Stomach (tissue), 9 donors: Measurements from ENCODE around the gene MMP1. TPM values are rescaled to one million over a fixed set of nuclear protein-coding genes. Genes with fewer than 3 reads are reported as not detected.

ENCODE experiments used
- DNase-seq, 2 donors: peaks; one replicate each; pipeline versions ENCODE4 v3.0.0 to v3.0.0-alpha.2; 2013 to 2019
- H3K27ac ChIP-seq, 5 donors: fragments of 200-600 bp in 4 of 5; sonication (generic) in 4 of 5; one replicate each; pipeline ENCODE4 v1.5.1; 2013 to 2019; ENCODE audit warnings: mild to moderate bottlenecking in 1 of 5, moderate library complexity in 1 of 5
- H3K27me3 ChIP-seq, 3 donors: fragments of 200-600 bp; sonication (generic); one replicate each; pipeline ENCODE4 v1.5.1; 2017 to 2019; ENCODE audit warnings: mixed run types in 1 of 3
- H3K36me3 ChIP-seq, 4 donors: fragments of 200-600 bp; sonication (generic); 1 replicate in 3 of 4; 2 replicates in 1 of 4; pipeline ENCODE4 v1.5.1; 2016 to 2019
- H3K4me1 ChIP-seq, 4 donors: fragments of 200-600 bp; sonication (generic); one replicate each; pipeline ENCODE4 v1.5.1; 2016 to 2019
- H3K4me3 ChIP-seq, 4 donors: fragments of 200-600 bp; sonication (generic) in 3 of 4; one replicate each; pipeline ENCODE4 v1.5.1; 2016 to 2019; ENCODE audit warnings: mild to moderate bottlenecking in 1 of 4
- H3K9me3 ChIP-seq, 4 donors: fragments of 200-600 bp; sonication (generic); one replicate each; pipeline ENCODE4 v1.5.1; 2016 to 2019
- CTCF ChIP-seq, 7 experiments: fragments of 450-650 bp in 4 of 7; fragments of 200-600 bp in 3 of 7; sonication (generic) in 3 of 7; IDR thresholded peaks; one replicate each; pipeline ENCODE4 v1.5.1; 2016 to 2019; ENCODE audit warnings: antibody characterized with exemption in 7 of 7, control low read depth in 2 of 7, mild to moderate bottlenecking in 1 of 7
- EP300 ChIP-seq: sonication (generic); formaldehyde crosslinking; IDR thresholded peaks from one replicate; pipeline ENCODE4 v1.6.1; 2017; ENCODE audit warnings: antibody characterized with exemption
- POLR2A ChIP-seq, 4 donors: fragments of 450-650 bp; IDR thresholded peaks; one replicate each; pipeline ENCODE4 v1.6.1; 2016; ENCODE audit warnings: antibody characterized with exemption in 4 of 4, control low read depth in 2 of 4, mild to moderate bottlenecking in 1 of 4, moderate library complexity in 1 of 4
- POLR2AphosphoS5 ChIP-seq, 3 donors: sonication (generic); formaldehyde crosslinking; IDR thresholded peaks; one replicate each; pipeline ENCODE4 v1.6.1; 2016; ENCODE audit warnings: antibody characterized with exemption in 3 of 3
- WGBS, 5 donors: extraction: QIAGEN DNeasy Blood & Tissue Kit in 3 of 5; methylation state at CpG; one replicate each; pipeline versions ENCODE4 v1.1.5 to v1.1.7; 2013 to 2018; 5-methylcytosine and 5-hydroxymethylcytosine counted together
- intact Hi-C: fragments of 100-400 bp; cut with DNase I; formaldehyde crosslinking; loops from one replicate; pipeline ENCODE4 v1.15.1; 2023; ENCODE audit warnings: low total_unique reads
- polyA plus RNA-seq, 3 donors: library from polyadenylated mRNA; stranded (reverse); fragments of 200-250 nt; gene quantifications; one replicate each; pipeline ENCODE4 v1.2.3, GENCODE V29; 2013
- total RNA-seq, 5 donors: library from RNA; depleted of rRNA; stranded (reverse); fragments of >200 nt; gene quantifications; one replicate each; pipeline versions ENCODE4 v1.1.0 to v1.2.3, GENCODE V29; 2014 to 2016
- donor health status: healthy with polysubstance abuse.
- donor health status: Bipolar disorder and iron deficiency.
- donor health status: healthy.

Gene MMP1
- total and polyA plus RNA-seq, 8 donors, result 0.89 to 127 (median 7.5) TPM; not detected in 2

DNA sequence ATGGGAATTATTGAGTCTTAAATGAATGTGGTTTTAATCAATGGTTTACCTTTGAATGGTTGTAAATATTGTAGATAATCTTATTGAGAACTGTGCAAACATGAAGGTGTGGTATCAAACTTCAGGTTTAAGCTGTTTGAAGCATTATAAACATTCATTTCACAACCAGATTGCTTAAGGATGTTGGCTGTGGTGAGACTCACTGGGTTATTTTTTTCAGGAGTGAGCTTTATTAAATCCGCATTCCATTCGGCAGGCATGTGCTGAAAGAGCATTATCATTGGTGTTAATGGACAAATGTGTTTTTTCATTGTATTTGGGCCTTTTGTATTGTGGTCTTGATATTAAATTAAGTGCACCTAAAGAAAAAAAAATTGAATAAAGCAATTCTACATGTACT lies 35.8 kb upstream of the MMP1 start:
- no peaks in the 10 kb centered on the region for H3K9me3 ChIP-seq
- H3K27me3 ChIP-seq, result no peaks in the 10 kb centered on the region
- DNase-seq, result no peak
- no peaks in the 10 kb centered on the region for H3K36me3 ChIP-seq
- no peak for TF ChIP-seq EP300
- peak in 1 of 3 donors; percentile 11 for TF ChIP-seq POLR2AphosphoS5 (IDR thresholded peaks at IDR 0.05)
- intact Hi-C loops, result no loop called here
- H3K27ac ChIP-seq, result no peak overlapping the region
- peaks cover 0 to 34% (median 10%) of the 10 kb centered on the region in 4 donors for H3K4me1 ChIP-seq
- no peak overlapping the region for H3K4me3 ChIP-seq
- WGBS, 5 donors, result 32 to 62% (median 48%) methylated on average over 2 of the region's 2 CpGs

GRCh38 chr11:102832612-102833011 lies 34.7 kb upstream of the MMP1 start:
- Histone ChIP-seq H3K27me3 (no peaks in the 10 kb centered on the region), H3K36me3 (no peaks in the 10 kb centered on the region), H3K9me3 (no peaks in the 10 kb centered on the region), H3K4me1 (peaks cover 0 to 34% (median 10%) of the 10 kb centered on the region in 4 donors), H3K27ac (no peak overlapping the region), H3K4me3 (no peak overlapping the region)
- intact Hi-C loops, result no loop called here
- no peak for TF ChIP-seq POLR2A (IDR thresholded peaks at IDR 0.05)
- no peak for TF ChIP-seq CTCF (IDR thresholded peaks at IDR 0.05)
- no peak for TF ChIP-seq POLR2AphosphoS5 (IDR thresholded peaks at IDR 0.05)
- no peak for TF ChIP-seq EP300
- DNase-seq, result no peak
- WGBS, 5 donors, result 86 to 93% (median 89%) methylated on average over 7 of the region's 7 CpGs

- no peaks in the 10 kb centered on the region for H3K27me3 ChIP-seq
- no peak overlapping the region for H3K27ac ChIP-seq
- intact Hi-C loops, result no loop called here
- no peaks in the 10 kb centered on the region for H3K9me3 ChIP-seq
- TF ChIP-seq CTCF (IDR thresholded peaks at IDR 0.05), result peak in 2 of 7 experiments; percentile 7 to 11
- no peak for TF ChIP-seq POLR2A (IDR thresholded peaks at IDR 0.05)
- TF ChIP-seq EP300, result no peak
- 49 to 62% (median 53%) methylated on average over 38 of the region's 38 CpGs for WGBS, 5 donors
- H3K4me3 ChIP-seq, result peak overlapping the region in 3 of 4 donors; percentile 20 to 28 (median 25)
- DNase-seq, result peak in 1 of 2 donors; percentile 82
- no peaks in the 10 kb centered on the region for H3K36me3 ChIP-seq
- H3K4me1 ChIP-seq, result peaks cover 0 to 34% (median 10%) of the 10 kb centered on the region in 4 donors
Observed at GRCh38 chr11:102831489-102832440, 33.8 kb upstream of the MMP1 start.

- 58 to 74% (median 68%) methylated on average over 2 of the region's 2 CpGs for WGBS, 5 donors
- peaks cover 0 to 28% (median 5%) of the 10 kb centered on the region in 4 donors for H3K4me1 ChIP-seq
- H3K36me3 ChIP-seq, result no peaks in the 10 kb centered on the region
- no peaks in the 10 kb centered on the region for H3K9me3 ChIP-seq
- intact Hi-C loops, result no loop called here
- TF ChIP-seq POLR2AphosphoS5 (IDR thresholded peaks at IDR 0.05), result no peak
- no peak for TF ChIP-seq POLR2A (IDR thresholded peaks at IDR 0.05)
- TF ChIP-seq CTCF (IDR thresholded peaks at IDR 0.05), result no peak
- TF ChIP-seq EP300, result no peak
- no peak overlapping the region for H3K27ac ChIP-seq
- H3K27me3 ChIP-seq, result no peaks in the 10 kb centered on the region
- DNase-seq, result no peak
- peak overlapping the region in 1 of 4 donors; percentile 20 for H3K4me3 ChIP-seq
Observed at GRCh38 chr11:102831128-102831488, 33.1 kb upstream of the MMP1 start.
